K562 (cell line): ENCODE data around the gene PTPRG. TPM values are rescaled to one million over a fixed set of nuclear protein-coding genes. Genes with fewer than 3 reads are reported as not detected.

Experiments used
- ATAC-seq: fragments of 200-7000 bp; cut with Tn5 transposase; 3 replicates; pipeline ENCODE4 v1.9.1; 2020; ENCODE audit warnings: moderate library complexity
- BruUV-seq: library from RNA; stranded (reverse); fragments of 400-500 nt; replicated peaks from 2 replicates; lab custom pipeline; 2021; lab: Mats Ljungman, UMichigan
- CTCF ChIA-PET: fragments of 300-600 bp; formaldehyde crosslinking; extraction: SDS; loops from one replicate; lab custom pipeline; 2021; ENCODE audit warnings: low intra/inter-chr PET ratio; lab: Yijun Ruan, JAX
- POLR2A ChIA-PET: fragments of 300-600, 350-650 bp; sonication (Branson Sonifier 250); formaldehyde crosslinking; extraction: SDS; loops from one replicate; lab custom pipeline; 2021; ENCODE audit warnings: antibody characterized with exemption, inconsistent platforms; lab: Yijun Ruan, JAX
- DNase-seq, 4 experiments: peaks; one replicate each; pipeline versions ENCODE4 v3.0.0 to v3.0.0-alpha.2; 2011 to 2018; ENCODE audit warnings: low spot score in 3 of 4, mixed read lengths in 3 of 4; ENCODE audit errors: extremely low read depth in 1 of 4
- FAIRE-seq: peaks from 2 replicates; lab custom pipeline; 2011; peaks lifted over from hg19 to GRCh38; lab: Jason Lieb, UNC
- H2AFZ ChIP-seq: 2 replicates; pipeline ENCODE4 v1.6.0; 2011; ENCODE audit warnings: low read depth, low read length, control low read depth, inconsistent platforms
- H3K27ac ChIP-seq: fragments of 200-600 bp; 3 replicates; pipeline ENCODE4 v1.8.0; 2011; ENCODE audit warnings: low read depth, mild to moderate bottlenecking, control low read depth, inconsistent platforms, low read length, moderate library complexity, mixed read lengths; ENCODE audit errors: extremely low read depth
- H3K27me3 ChIP-seq, 2 experiments: fragments of 300-600 bp in 1 of 2; 2 replicates in 1 of 2; 3 replicates in 1 of 2; pipeline versions ENCODE4 v1.6.0 to v1.8.0; 2011; ENCODE audit warnings: inconsistent platforms in 2 of 2, low read length in 2 of 2, mild to moderate bottlenecking in 1 of 2, mixed read lengths in 1 of 2, moderate library complexity in 1 of 2; ENCODE audit not compliant: control insufficient read depth in 2 of 2, insufficient read depth in 2 of 2
- H3K36me3 ChIP-seq: fragments of 300-600 bp; 3 replicates; pipeline ENCODE4 v1.8.0; 2011; ENCODE audit warnings: mild to moderate bottlenecking, low read length, inconsistent platforms; ENCODE audit not compliant: control insufficient read depth, insufficient read depth
- H3K4me1 ChIP-seq, 2 experiments: fragments of 200-600 bp in 1 of 2; replicated peaks in 1 of 2; 2 replicates in 1 of 2; 3 replicates in 1 of 2; pipeline versions ENCODE4 v1.5.1 to v1.8.0; 2011; ENCODE audit warnings: inconsistent platforms in 2 of 2, low read length in 2 of 2, mild to moderate bottlenecking in 1 of 2, mixed read lengths in 1 of 2, moderate library complexity in 1 of 2; ENCODE audit not compliant: control insufficient read depth in 2 of 2, insufficient read depth in 2 of 2
- H3K4me2 ChIP-seq: 2 replicates; pipeline ENCODE4 v1.6.1; 2011; ENCODE audit warnings: low read length, control low read depth, inconsistent platforms, mixed read lengths; ENCODE audit not compliant: insufficient read depth
- H3K4me3 ChIP-seq: fragments of 200-600 bp; sonication (generic), shearing (Covaris generic); 2 replicates; pipeline ENCODE4 v1.5.1; 2016; ENCODE audit warnings: control low read depth, inconsistent platforms
- H3K79me2 ChIP-seq: fragments of 200-600 bp; 3 replicates; pipeline ENCODE4 v1.8.0; 2011; ENCODE audit warnings: low read length, inconsistent platforms; ENCODE audit not compliant: control insufficient read depth, insufficient read depth
- H3K9ac ChIP-seq, 2 experiments: 2 replicates each; pipeline versions ENCODE4 v1.6.0 to v1.6.1; 2011; ENCODE audit warnings: low read depth in 2 of 2, low read length in 2 of 2, control low read depth in 1 of 2, inconsistent platforms in 1 of 2, mild to moderate bottlenecking in 1 of 2, mixed read lengths in 1 of 2; ENCODE audit not compliant: insufficient read depth in 1 of 2
- H3K9me1 ChIP-seq: one replicate; pipeline ENCODE4 v1.6.0; 2011; ENCODE audit warnings: inconsistent platforms, mild to moderate bottlenecking, low read length, moderate library complexity; ENCODE audit not compliant: control insufficient read depth, insufficient read depth
- H3K9me3 ChIP-seq: replicated peaks from 2 replicates; pipeline ENCODE4 v1.5.1; 2011; ENCODE audit warnings: low read depth, low read length, inconsistent platforms; ENCODE audit not compliant: control insufficient read depth, insufficient read depth
- H4K20me1 ChIP-seq: replicated peaks from 2 replicates; pipeline ENCODE4 v1.6.1; 2011; ENCODE audit warnings: low read length, inconsistent platforms, mixed read lengths; ENCODE audit not compliant: control insufficient read depth, insufficient read depth
- CTCF ChIP-seq, 3 experiments: IDR thresholded peaks in 2 of 3; conservative IDR thresholded peaks in 1 of 3; 2 replicates each; pipeline ENCODE4 v1.5.1; 2011 to 2012; ENCODE audit warnings: low read length in 3 of 3, mild to moderate bottlenecking in 3 of 3, control low read depth in 2 of 3, improper control_type of control experiment in 1 of 3, inconsistent platforms in 1 of 3, low read depth in 1 of 3, mixed read lengths in 1 of 3, moderate library complexity in 1 of 3; ENCODE audit not compliant: insufficient read depth in 2 of 3
- HDGF ChIP-seq: fragments of 450-650 bp; IDR thresholded peaks from 2 replicates; pipeline ENCODE4 v1.6.1; 2016
- ZBTB11 ChIP-seq, 3 experiments: fragments of 200-800 bp in 1 of 3; fragments of 250-450 bp in 1 of 3; fragments of 450-650 bp in 1 of 3; sonication (Bioruptor Pico) in 1 of 3; sonication (Bioruptor generic) in 1 of 3; formaldehyde crosslinking in 1 of 3; IDR thresholded peaks; 2 replicates each; pipeline versions ENCODE4 v1.6.1 to v1.8.0; 2016 to 2022; ENCODE audit warnings: mild to moderate bottlenecking in 2 of 3, missing genetic modification characterization in 2 of 3, missing compliant biosample characterization in 1 of 3, moderate library complexity in 1 of 3
- WGBS: fragments of 100-300 bp; shearing (Covaris generic); methylation state at CpG from one replicate; pipeline ENCODE4 v1.1.6; 2016; ENCODE audit warnings: low coverage, mixed read lengths; ENCODE audit not compliant: insufficient coverage; ENCODE audit errors: missing lambda C conversion rate; 5-methylcytosine and 5-hydroxymethylcytosine counted together
- in situ Hi-C: fragments of 300-500 bp; cut with MboI; formaldehyde crosslinking; loops from 4 replicates; pipeline ENCODE4 v1.15.0; 2018; ENCODE audit warnings: inconsistent platforms, mixed read lengths
- intact Hi-C: fragments of 100-400 bp; cut with micrococcal nuclease; formaldehyde crosslinking; loops from 2 replicates; pipeline ENCODE4 v1.14.2; 2022
- polyA plus RNA-seq, 8 experiments: library from polyadenylated mRNA; depleted of rRNA in 4 of 8; stranded (reverse) in 5 of 8; unstranded in 3 of 8; fragments of >200 nt; fragmentation: Nextera tagmentation in 2 of 8; fragmentation: Illumina TruSeq in 1 of 8; extraction: Ambion mirVana in 2 of 8; extraction: Trizol in 1 of 8; gene quantifications; 2 replicates each; pipeline versions ENCODE4 v1.2.1 to v1.2.3, GENCODE V29; 2011 to 2014; ENCODE audit warnings: inconsistent platforms in 1 of 8, missing spikeins in 1 of 8
- total RNA-seq, 7 experiments: library from RNA; depleted of rRNA in 6 of 7; stranded (reverse); fragments of >200 nt in 6 of 7; fragmentation: Illumina TruSeq in 2 of 7; extraction: Trizol in 2 of 7; gene quantifications; 2 replicates each; pipeline versions ENCODE4 v1.2.1 to v1.2.3, GENCODE V29; 2011 to 2021; ENCODE audit warnings: low replicate concordance in 1 of 7

The PTPRG gene
- total and polyA plus RNA-seq, 9 of the 15 experiments (the other 6 are each of a cell fraction or from before 2014, with no cell fraction given): 0.16 TPM; not detected in 8

GRCh38 chr3:62187022-62187431 is 625.7 kb downstream of the PTPRG start:
- Histone ChIP-seq H3K4me3 (no peak overlapping the region), H3K9ac (no peak overlapping the region), H3K4me2 (no peak overlapping the region), H3K36me3 (no peaks in the 10 kb centered on the region), H3K27ac (no peak overlapping the region), H4K20me1 (no peaks in the 10 kb centered on the region), H3K9me1 (no peaks in the 10 kb centered on the region), H3K4me1 (no peaks in the 10 kb centered on the region), H2AFZ (no peak overlapping the region), H3K79me2 (no peaks in the 10 kb centered on the region), H3K27me3 (peaks cover 0 to 10% of the 10 kb centered on the region in 2 experiments; a peak in 2 of 5 replicates), H3K9me3 (no peaks in the 10 kb centered on the region)
- intact Hi-C loops (loop anchor here (1.0 kb wide), 1 partner anchor 329 kb away; no protein-coding TSS in a partner anchor), in situ Hi-C loops (no loop called here)
- BruUV-seq: no TSS peak
- FAIRE-seq (no peak), ATAC-seq (peak; percentile 37; the same call in 1 of the 3 replicates), DNase-seq (peak; percentile 7 to 11 (median 9))
- 0% methylated on average over 7 of the region's 7 CpGs for WGBS
- ChIA-PET POLR2A (no interaction called here), CTCF (no interaction called here)
- TF ChIP-seq CTCF (IDR thresholded peaks at IDR 0.05 in 2 of 3, conservative IDR thresholded peaks at IDR 0.05 in 1 of 3; ENCODE audit: insufficient read depth in 2 of 3, low read depth in 1 of 3, low read length in 3 of 3): peak in 2 of 3 experiments; percentile 11 to 31; a peak in 3 of 6 replicates
- no peak for TF ChIP-seq HDGF
- 0 out of 6 replicates have a peak, but pooled peaks of 1 of the 3 experiments have one; percentile 2 for TF ChIP-seq ZBTB11 (CRISPR knock-in tag; IDR thresholded peaks at IDR 0.05)
